ENCODE results near the gene AIFM3.

Gene AIFM3

GRCh38 chr22:20975541-20976290 is 8.7 kb downstream of the AIFM3 start:
- no peak for DNase-seq (ENCODE audit: low read depth)

DNA sequence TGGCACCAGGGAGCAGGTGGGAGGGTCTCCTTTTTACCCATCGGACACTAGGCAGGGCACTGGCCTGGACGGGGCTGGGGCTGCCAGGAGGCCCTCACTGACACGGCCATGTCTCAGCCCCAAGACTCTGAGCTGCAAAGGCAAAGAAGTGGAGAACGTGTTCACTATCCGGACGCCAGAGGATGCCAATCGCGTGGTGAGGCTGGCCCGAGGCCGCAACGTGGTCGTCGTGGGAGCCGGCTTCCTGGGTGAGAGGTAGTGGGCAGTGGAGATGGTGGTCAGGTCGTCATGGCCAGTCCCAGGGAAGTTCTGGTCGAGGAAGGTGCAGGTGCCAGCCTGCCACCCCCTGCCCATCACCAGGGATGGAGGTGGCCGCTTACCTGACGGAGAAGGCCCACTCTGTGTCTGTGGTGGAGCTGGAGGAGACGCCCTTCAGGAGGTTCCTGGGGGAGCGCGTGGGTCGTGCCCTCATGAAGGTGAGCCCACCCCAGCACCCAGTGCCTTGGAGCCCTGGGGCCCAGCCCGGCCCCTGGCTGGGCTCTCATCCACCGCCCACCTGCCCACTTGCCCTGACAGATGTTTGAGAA is 9.3 kb downstream of the AIFM3 start:
- DNase-seq (ENCODE audit: low read depth): no peak

GRCh38 chr22:20977019-20977418 is 10.0 kb downstream of the AIFM3 start:
- no peak for DNase-seq (ENCODE audit: low read depth)

GRCh38 chr22:20977516-20978170 is 10.6 kb downstream of the AIFM3 start:
- no peak for DNase-seq (ENCODE audit: low read depth)

GRCh38 chr22:20978419-20978818 is 11.4 kb downstream of the AIFM3 start:
- no peak for DNase-seq (ENCODE audit: low read depth)

- DNase-seq (ENCODE audit: low read depth): peak; percentile 60
Measured at GRCh38 chr22:20979243-20979809, 12.3 kb downstream of the AIFM3 start.

DNA sequence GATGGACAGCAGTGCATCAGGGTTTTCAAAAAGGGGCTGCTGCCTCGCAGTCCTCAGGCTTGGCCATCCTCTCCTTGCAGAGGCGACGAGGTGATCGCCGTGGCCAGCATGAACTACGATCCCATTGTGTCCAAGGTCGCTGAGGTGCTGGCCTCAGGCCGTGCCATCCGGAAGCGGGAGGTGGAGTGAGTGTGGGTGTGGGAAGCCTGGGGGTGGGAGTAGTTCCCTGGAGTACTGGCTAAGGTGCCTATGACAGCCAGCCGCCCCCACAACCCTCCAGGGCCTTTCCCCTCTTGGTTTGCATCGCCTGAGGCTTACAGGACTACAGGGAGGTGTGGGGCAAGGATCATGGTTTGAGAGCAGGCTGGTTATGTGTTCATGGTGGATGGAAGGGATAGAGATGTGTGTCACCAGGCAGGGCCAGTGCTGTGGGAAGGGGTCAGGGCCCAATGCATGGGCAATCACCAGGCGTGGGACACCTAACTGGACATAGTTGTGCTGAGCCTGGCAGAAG is 12.9 kb downstream of the AIFM3 start:
- no peak for DNase-seq (ENCODE audit: low read depth)

GRCh38 chr22:20980523-20980922 is 13.5 kb downstream of the AIFM3 start:
- DNase-seq (ENCODE audit: low read depth): no peak

- DNase-seq (ENCODE audit: low read depth): no peak
Measured at GRCh38 chr22:20980938-20981722, 14.1 kb downstream of the AIFM3 start.

- peak; percentile 76 for DNase-seq (ENCODE audit: low read depth)
Measured at GRCh38 chr22:20981787-20982562, 14.9 kb downstream of the AIFM3 start, which contains the start of gene LZTR1. TSS of gene LZTR1 (plus strand) at chr22:20982297. CDS start at chr22:20982372, 75 bp downstream.

DNA sequence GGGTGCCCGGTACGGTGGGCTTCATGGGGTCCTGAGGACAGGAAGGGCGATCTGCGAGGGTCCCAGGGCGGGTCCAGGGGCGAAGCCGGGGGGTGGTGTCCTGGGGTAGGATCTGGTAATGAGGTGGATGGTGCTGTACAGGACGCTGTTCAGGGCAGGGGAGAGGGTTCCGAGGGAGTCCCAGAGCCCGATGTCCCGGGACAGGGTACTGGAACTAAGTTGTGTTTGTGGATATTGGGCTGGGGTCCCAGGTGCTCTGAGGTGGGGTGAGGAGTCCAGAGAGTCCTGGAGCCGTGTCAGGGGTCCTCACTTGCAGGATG is 15.5 kb downstream of the AIFM3 start:
- DNase-seq (ENCODE audit: low read depth): no peak

DNA sequence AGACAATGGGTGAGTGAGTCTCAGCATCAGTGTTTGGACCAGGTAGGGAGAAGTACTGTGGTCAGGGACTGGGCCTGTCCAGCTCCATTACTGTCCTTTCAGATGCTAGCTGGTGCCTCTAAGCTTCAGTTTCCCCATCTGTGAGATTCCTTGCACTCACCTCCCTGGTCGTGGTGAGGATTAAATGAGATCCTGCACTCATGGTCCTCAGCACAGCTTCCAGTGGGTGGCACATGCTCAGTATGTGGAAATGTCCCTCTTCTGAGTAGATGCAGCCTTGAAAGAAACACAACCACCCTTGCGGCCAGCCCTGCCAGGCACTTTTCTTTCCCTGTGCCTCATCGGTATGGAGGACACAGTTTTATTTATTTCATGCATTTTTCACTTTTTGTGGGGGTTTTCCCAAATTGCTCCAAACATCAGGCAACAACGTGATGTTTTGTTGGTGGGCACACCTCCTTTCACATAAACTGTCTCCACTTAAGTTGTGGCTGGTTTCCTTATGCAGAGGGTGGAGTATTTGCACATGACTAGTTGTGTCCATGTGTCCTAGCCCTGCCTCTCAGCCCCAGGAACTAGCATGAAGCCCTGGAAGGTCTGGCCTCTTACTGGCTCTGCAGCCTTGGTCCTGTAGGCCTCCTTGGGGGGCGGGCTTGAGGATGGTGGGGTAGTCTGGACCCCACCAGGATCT is 16.2 kb downstream of the AIFM3 start:
- no peak for DNase-seq (ENCODE audit: low read depth)

GRCh38 chr22:20985720-20986119 is 18.7 kb downstream of the AIFM3 start:
- DNase-seq (ENCODE audit: low read depth): no peak

GRCh38 chr22:20986365-20986764 is 19.3 kb downstream of the AIFM3 start:
- no peak for DNase-seq (ENCODE audit: low read depth)

- no peak for DNase-seq (ENCODE audit: low read depth)
Measured at GRCh38 chr22:20987375-20987774, 20.3 kb downstream of the AIFM3 start.

- DNase-seq (ENCODE audit: low read depth): no peak
Measured at GRCh38 chr22:20988573-20989322, 21.7 kb downstream of the AIFM3 start.

DNA sequence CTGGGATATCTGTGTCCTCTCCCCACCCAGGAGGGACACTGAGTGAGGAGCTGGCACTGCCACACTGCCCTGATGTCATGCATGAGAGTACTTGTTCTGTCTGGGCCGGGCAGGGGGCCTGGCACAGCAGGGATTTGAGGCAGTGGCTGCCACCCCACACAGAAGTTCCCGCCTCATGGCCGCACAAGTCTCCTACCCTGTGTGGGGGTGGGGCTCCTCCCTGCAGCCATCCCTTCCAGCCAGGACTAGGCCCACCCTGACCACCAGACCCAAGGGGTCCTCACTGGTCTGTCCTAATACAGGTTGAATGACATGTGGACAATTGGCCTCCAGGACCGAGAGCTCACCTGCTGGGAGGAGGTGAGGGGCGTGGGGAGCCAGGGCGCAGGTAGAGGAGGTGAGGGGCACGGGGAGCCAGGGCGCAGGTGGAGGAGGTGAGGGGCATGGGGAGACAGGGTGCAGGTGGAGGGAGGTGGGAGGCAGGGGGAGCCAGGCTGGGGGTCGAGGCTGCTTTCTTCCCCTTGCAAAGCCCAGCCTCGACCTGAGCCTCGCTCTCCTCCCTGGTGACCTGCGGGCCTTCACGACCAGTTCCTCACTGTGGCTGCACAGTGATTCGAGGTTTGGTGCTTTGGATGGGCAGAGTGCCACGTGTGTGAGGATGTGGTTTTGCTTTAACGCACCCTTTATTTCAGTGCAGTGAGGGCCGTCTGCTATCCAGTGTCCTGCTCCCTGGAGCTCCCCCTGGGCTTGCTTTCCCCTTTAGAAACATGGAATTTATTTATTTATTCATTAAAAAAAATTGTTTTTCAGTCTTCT is 22.5 kb downstream of the AIFM3 start:
- DNase-seq (ENCODE audit: low read depth): no peak

- no peak for DNase-seq (ENCODE audit: low read depth)
Measured at GRCh38 chr22:20990184-20991180, 23.4 kb downstream of the AIFM3 start.

All from activated T-cell treated with anti-CD3 and anti-CD28 coated beads for 48 hours (primary cell).